ENCODE results near the gene USP34.

- TF ChIP-seq GATA3 (IDR thresholded peaks at IDR 0.05; ENCODE audit: low read depth, low read length) (no peak), GATA2 (IDR thresholded peaks at IDR 0.05; ENCODE audit: low read depth, low read length) (no peak)
Observed at GRCh38 chr2:61419570-61419969, 51.3 kb downstream of the USP34 start.

All from SH-SY5Y (cell line).